Adipocyte (in vitro differentiated cells): Measurements from ENCODE around the gene IBA57.
"Not testable (repeated sequence)": the region's sequence is repeated elsewhere in the genome, so short reads cannot be mapped to it uniquely, and the experiment has no call there.

ENCODE experiments used
- DNase-seq: peaks from one replicate; pipeline ENCODE4 v3.0.0-alpha.2; 2015; ENCODE audit warnings: low read depth
- H3K27me3 ChIP-seq: replicated peaks from 2 replicates; pipeline ENCODE4 v1.7.0; 2013; ENCODE audit warnings: mild to moderate bottlenecking, low read length, moderate library complexity; ENCODE audit not compliant: control insufficient read depth, insufficient read depth
- H3K36me3 ChIP-seq: 2 replicates; pipeline ENCODE4 v1.7.0; 2013; ENCODE audit warnings: low read length, mild to moderate bottlenecking, moderate library complexity; ENCODE audit not compliant: control insufficient read depth, insufficient read depth, severe bottlenecking
- H3K4me1 ChIP-seq: 2 replicates; pipeline ENCODE4 v1.7.0; 2013; ENCODE audit warnings: mild to moderate bottlenecking, low read length, moderate library complexity; ENCODE audit not compliant: control insufficient read depth, insufficient read depth
- H3K4me3 ChIP-seq: 2 replicates; pipeline ENCODE4 v1.7.0; 2013; ENCODE audit warnings: mild to moderate bottlenecking, low read length, moderate library complexity
- H3K9ac ChIP-seq: 2 replicates; pipeline ENCODE4 v1.7.0; 2013; ENCODE audit warnings: mild to moderate bottlenecking, low read length, moderate library complexity
- H3K9me3 ChIP-seq: 2 replicates; pipeline ENCODE4 v1.7.0; 2013; ENCODE audit warnings: mild to moderate bottlenecking, low read length, moderate library complexity; ENCODE audit not compliant: control insufficient read depth

The IBA57 gene

GRCh38 chr1:228166170-228166936 lies 749 bp downstream of the IBA57 start:
- no peaks in the 10 kb centered on the region for H3K27me3 ChIP-seq
- peaks cover 20% of the 10 kb centered on the region for H3K4me1 ChIP-seq
- H3K36me3 ChIP-seq, result no peaks in the 10 kb centered on the region
- H3K4me3 ChIP-seq, result peak overlapping the region; percentile 85
- peak overlapping the region; percentile 89 for H3K9ac ChIP-seq
- peak; percentile 77 for DNase-seq
- H3K9me3 ChIP-seq, result no peaks in the 10 kb centered on the region

GRCh38 chr1:228168563-228169270 lies 3.1 kb downstream of the IBA57 start:
- Histone ChIP-seq H3K36me3 (no peaks in the 10 kb centered on the region), H3K9me3 (no peaks in the 10 kb centered on the region), H3K4me3 (no peak overlapping the region), H3K9ac (no peak overlapping the region), H3K27me3 (no peaks in the 10 kb centered on the region), H3K4me1 (peaks cover 7% of the 10 kb centered on the region)
- DNase-seq, result no peak

GRCh38 chr1:228169345-228169744 lies 3.7 kb downstream of the IBA57 start:
- Histone ChIP-seq H3K9me3 (no peaks in the 10 kb centered on the region), H3K27me3 (no peaks in the 10 kb centered on the region), H3K4me3 (no peak overlapping the region), H3K4me1 (peaks cover 7% of the 10 kb centered on the region), H3K36me3 (no peaks in the 10 kb centered on the region), H3K9ac (no peak overlapping the region)
- DNase-seq, result no peak

- Histone ChIP-seq H3K4me3 (no peak overlapping the region), H3K4me1 (peaks cover 7% of the 10 kb centered on the region), H3K36me3 (no peaks in the 10 kb centered on the region), H3K9me3 (no peaks in the 10 kb centered on the region), H3K27me3 (no peaks in the 10 kb centered on the region), H3K9ac (no peak overlapping the region)
- no peak for DNase-seq
These were observed 5.1 kb downstream of the IBA57 start for GRCh38 chr1:228170666-228171065.

GRCh38 chr1:228171221-228171891 lies 5.8 kb downstream of the IBA57 start:
- no peak overlapping the region for H3K9ac ChIP-seq
- H3K4me3 ChIP-seq, result no peak overlapping the region
- peaks cover 6% of the 10 kb centered on the region for H3K4me1 ChIP-seq
- no peaks in the 10 kb centered on the region for H3K9me3 ChIP-seq
- H3K27me3 ChIP-seq, result no peaks in the 10 kb centered on the region
- DNase-seq, result no peak
- H3K36me3 ChIP-seq, result no peaks in the 10 kb centered on the region

- no peak overlapping the region for H3K4me3 ChIP-seq
- H3K4me1 ChIP-seq, result no peaks in the 10 kb centered on the region
- H3K36me3 ChIP-seq, result no peaks in the 10 kb centered on the region
- H3K27me3 ChIP-seq, result no peaks in the 10 kb centered on the region
- H3K9ac ChIP-seq, result no peak overlapping the region
- DNase-seq, result no peak
- H3K9me3 ChIP-seq, result no peaks in the 10 kb centered on the region
These were observed 7.3 kb downstream of the IBA57 start for GRCh38 chr1:228172591-228173527.

- H3K36me3 ChIP-seq, H3K9me3 ChIP-seq, H3K4me3 ChIP-seq, H3K27me3 ChIP-seq, H3K9ac ChIP-seq, H3K4me1 ChIP-seq: not testable (repeated sequence)
- DNase-seq, result peak; percentile 16
These were observed 8.2 kb downstream of the IBA57 start for GRCh38 chr1:228173528-228174481.

GRCh38 chr1:228174482-228175315 lies 9.1 kb downstream of the IBA57 start:
- Histone ChIP-seq H3K9me3 (no peaks in the 10 kb centered on the region), H3K4me1 (no peaks in the 10 kb centered on the region), H3K27me3 (no peaks in the 10 kb centered on the region), H3K9ac (no peak overlapping the region), H3K36me3 (no peaks in the 10 kb centered on the region), H3K4me3 (no peak overlapping the region)
- DNase-seq, result peak; percentile 25

GRCh38 chr1:228175316-228176023 lies 9.9 kb downstream of the IBA57 start:
- Histone ChIP-seq H3K9me3 (no peaks in the 10 kb centered on the region), H3K27me3 (no peaks in the 10 kb centered on the region), H3K4me3 (no peak overlapping the region), H3K9ac (no peak overlapping the region), H3K36me3 (no peaks in the 10 kb centered on the region), H3K4me1 (no peaks in the 10 kb centered on the region)
- DNase-seq, result no peak
